Ishikawa (cell line): ENCODE measurements around the gene EMILIN2.

ENCODE experiments used
- CREB1 ChIP-seq: IDR thresholded peaks from 2 replicates; pipeline ENCODE4 v1.6.1; 2012; ENCODE audit warnings: low read depth
- EP300 ChIP-seq: IDR thresholded peaks from 2 replicates; pipeline ENCODE4 v1.6.1; 2012; ENCODE audit warnings: borderline replicate concordance
- NFIC ChIP-seq: IDR thresholded peaks from 2 replicates; pipeline ENCODE4 v1.6.1; 2012
- TAF1 ChIP-seq: IDR thresholded peaks from 2 replicates; pipeline ENCODE4 v1.6.1; 2012; ENCODE audit warnings: low read depth, mild to moderate bottlenecking
- TEAD4 ChIP-seq: IDR thresholded peaks from 2 replicates; pipeline ENCODE4 v1.6.1; 2012
- TF ChIP-seq, protein P1 (sequence below): IDR thresholded peaks from 2 replicates; pipeline ENCODE4 v1.6.1; 2012; ENCODE audit warnings: low read depth, mild to moderate bottlenecking

DNA sequence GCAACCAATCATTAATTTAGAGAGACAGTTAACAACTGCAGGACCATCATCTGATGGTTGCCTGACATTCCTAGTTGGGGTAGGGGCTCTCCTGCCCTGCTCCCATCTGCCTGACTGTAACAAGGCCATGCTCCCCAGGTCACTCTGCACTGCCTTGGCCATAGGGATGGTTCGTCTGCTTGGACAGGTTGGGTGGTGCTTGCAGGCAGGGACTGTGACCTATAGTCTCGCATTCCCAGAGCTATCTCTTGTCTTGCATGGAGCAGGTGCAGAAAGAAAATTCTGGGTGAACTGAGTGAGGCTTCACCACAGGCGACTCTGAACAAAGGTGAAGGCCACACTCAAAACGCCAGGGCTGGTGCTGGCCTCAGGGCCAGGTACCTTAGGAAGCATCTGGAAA lies 64.7 kb downstream of the EMILIN2 start:
- TF ChIP-seq TAF1 = no peak
- TF ChIP-seq CREB1 = no peak
- TF ChIP-seq EP300 = no peak
- TF ChIP-seq NFIC = no peak
- TF ChIP-seq, protein P1, sequence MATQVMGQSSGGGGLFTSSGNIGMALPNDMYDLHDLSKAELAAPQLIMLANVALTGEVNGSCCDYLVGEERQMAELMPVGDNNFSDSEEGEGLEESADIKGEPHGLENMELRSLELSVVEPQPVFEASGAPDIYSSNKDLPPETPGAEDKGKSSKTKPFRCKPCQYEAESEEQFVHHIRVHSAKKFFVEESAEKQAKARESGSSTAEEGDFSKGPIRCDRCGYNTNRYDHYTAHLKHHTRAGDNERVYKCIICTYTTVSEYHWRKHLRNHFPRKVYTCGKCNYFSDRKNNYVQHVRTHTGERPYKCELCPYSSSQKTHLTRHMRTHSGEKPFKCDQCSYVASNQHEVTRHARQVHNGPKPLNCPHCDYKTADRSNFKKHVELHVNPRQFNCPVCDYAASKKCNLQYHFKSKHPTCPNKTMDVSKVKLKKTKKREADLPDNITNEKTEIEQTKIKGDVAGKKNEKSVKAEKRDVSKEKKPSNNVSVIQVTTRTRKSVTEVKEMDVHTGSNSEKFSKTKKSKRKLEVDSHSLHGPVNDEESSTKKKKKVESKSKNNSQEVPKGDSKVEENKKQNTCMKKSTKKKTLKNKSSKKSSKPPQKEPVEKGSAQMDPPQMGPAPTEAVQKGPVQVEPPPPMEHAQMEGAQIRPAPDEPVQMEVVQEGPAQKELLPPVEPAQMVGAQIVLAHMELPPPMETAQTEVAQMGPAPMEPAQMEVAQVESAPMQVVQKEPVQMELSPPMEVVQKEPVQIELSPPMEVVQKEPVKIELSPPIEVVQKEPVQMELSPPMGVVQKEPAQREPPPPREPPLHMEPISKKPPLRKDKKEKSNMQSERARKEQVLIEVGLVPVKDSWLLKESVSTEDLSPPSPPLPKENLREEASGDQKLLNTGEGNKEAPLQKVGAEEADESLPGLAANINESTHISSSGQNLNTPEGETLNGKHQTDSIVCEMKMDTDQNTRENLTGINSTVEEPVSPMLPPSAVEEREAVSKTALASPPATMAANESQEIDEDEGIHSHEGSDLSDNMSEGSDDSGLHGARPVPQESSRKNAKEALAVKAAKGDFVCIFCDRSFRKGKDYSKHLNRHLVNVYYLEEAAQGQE = no peak
- no peak for TF ChIP-seq TEAD4
